ENCODE measurements around the gene C1QB. TPM values are rescaled to one million over a fixed set of nuclear protein-coding genes. Genes with fewer than 3 reads are reported as not detected.

C1QB gene
- total and polyA plus RNA-seq, 2 experiments from 2014 or later = not detected

GRCh38 chr1:22612671-22613571 lies 40.1 kb upstream of the C1QB start:
- Histone ChIP-seq H3K9me2 (ENCODE audit: insufficient read depth) (no peaks in the 10 kb centered on the region), H4K20me1 (replicated peaks; ENCODE audit: insufficient read depth) (0 out of 2 replicates have a peak, but pooled peaks cover 3% of the 10 kb centered on the region), H3K27me3 (ENCODE audit: insufficient read depth) (no peaks in the 10 kb centered on the region), H3K79me2 (replicated peaks; ENCODE audit: insufficient read depth) (no peaks in the 10 kb centered on the region), H3K4me3 (no peak overlapping the region), H3K36me3 (ENCODE audit: insufficient read depth) (no peaks in the 10 kb centered on the region), H3K27ac (ENCODE audit: low read depth) (no peak overlapping the region), H2AFZ (no peak overlapping the region), H3K4me2 (no peak overlapping the region), H3K4me1 (ENCODE audit: insufficient read depth) (0 out of 2 replicates have a peak, but pooled peaks cover 6% of the 10 kb centered on the region), H3F3A (replicated peaks; ENCODE audit: low read depth) (no peaks in the 10 kb centered on the region)
- Mint-ChIP-seq H3K36me3 (ENCODE audit: low read depth) (no peaks in the 10 kb centered on the region), H3K27me3 (ENCODE audit: insufficient read depth, low read depth, poor library complexity) (peaks cover 21% of the 10 kb centered on the region), H3K27ac (no peak overlapping the region), H3K4me3 (no peak overlapping the region), H3K9me3 (no peaks in the 10 kb centered on the region; the same call in 2 of the 3 replicates), H3K4me1 (peaks cover 29% of the 10 kb centered on the region)
- TF ChIP-seq, protein P1, sequence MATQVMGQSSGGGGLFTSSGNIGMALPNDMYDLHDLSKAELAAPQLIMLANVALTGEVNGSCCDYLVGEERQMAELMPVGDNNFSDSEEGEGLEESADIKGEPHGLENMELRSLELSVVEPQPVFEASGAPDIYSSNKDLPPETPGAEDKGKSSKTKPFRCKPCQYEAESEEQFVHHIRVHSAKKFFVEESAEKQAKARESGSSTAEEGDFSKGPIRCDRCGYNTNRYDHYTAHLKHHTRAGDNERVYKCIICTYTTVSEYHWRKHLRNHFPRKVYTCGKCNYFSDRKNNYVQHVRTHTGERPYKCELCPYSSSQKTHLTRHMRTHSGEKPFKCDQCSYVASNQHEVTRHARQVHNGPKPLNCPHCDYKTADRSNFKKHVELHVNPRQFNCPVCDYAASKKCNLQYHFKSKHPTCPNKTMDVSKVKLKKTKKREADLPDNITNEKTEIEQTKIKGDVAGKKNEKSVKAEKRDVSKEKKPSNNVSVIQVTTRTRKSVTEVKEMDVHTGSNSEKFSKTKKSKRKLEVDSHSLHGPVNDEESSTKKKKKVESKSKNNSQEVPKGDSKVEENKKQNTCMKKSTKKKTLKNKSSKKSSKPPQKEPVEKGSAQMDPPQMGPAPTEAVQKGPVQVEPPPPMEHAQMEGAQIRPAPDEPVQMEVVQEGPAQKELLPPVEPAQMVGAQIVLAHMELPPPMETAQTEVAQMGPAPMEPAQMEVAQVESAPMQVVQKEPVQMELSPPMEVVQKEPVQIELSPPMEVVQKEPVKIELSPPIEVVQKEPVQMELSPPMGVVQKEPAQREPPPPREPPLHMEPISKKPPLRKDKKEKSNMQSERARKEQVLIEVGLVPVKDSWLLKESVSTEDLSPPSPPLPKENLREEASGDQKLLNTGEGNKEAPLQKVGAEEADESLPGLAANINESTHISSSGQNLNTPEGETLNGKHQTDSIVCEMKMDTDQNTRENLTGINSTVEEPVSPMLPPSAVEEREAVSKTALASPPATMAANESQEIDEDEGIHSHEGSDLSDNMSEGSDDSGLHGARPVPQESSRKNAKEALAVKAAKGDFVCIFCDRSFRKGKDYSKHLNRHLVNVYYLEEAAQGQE (IDR thresholded peaks at IDR 0.05; ENCODE audit: unreplicated experiment) = peak; percentile 1
- no peak for TF ChIP-seq STAT1 (IDR thresholded peaks at IDR 0.05; ENCODE audit: unreplicated experiment)
- no peak for ATAC-seq
- DNase-seq (ENCODE audit: low spot score) = no peak

DNA sequence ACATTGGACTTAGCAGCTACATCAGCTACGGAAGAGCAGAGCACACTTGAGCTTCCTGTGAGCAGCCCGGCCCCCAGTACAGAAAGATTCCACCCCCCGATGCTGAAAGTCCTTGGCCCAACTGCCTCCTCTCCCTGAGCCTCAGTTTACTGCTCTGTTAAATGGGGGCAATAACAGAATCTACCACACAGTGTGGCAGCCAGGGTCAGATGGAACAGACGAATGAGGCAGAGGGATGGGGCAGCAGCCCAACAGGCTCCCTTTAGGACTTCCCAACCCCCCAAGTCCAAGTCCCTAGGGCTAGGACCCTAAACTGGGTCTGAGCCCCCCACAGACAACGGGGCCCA lies 39.5 kb upstream of the C1QB start:
- no peaks in the 10 kb centered on the region for H3K79me2 ChIP-seq (replicated peaks; ENCODE audit: insufficient read depth)
- no peak overlapping the region for H3K4me2 ChIP-seq
- H2AFZ ChIP-seq = no peak overlapping the region
- Mint-ChIP-seq H3K4me3 (no peak overlapping the region), H3K36me3 (ENCODE audit: low read depth) (no peaks in the 10 kb centered on the region), H3K9me3 (no peaks in the 10 kb centered on the region; the same call in 2 of the 3 replicates), H3K27me3 (ENCODE audit: insufficient read depth, low read depth, poor library complexity) (peaks cover 18% of the 10 kb centered on the region), H3K27ac (no peak overlapping the region), H3K4me1 (peaks cover 26% of the 10 kb centered on the region)
- no peaks in the 10 kb centered on the region for H3K36me3 ChIP-seq (ENCODE audit: insufficient read depth)
- no peak overlapping the region for H3K4me3 ChIP-seq
- no peaks in the 10 kb centered on the region for H3K27me3 ChIP-seq (ENCODE audit: insufficient read depth)
- 0 out of 2 replicates have a peak, but pooled peaks cover 6% of the 10 kb centered on the region for H3K4me1 ChIP-seq (ENCODE audit: insufficient read depth)
- H3K27ac ChIP-seq (ENCODE audit: low read depth) = no peak overlapping the region
- 0 out of 2 replicates have a peak, but pooled peaks cover 3% of the 10 kb centered on the region for H4K20me1 ChIP-seq (replicated peaks; ENCODE audit: insufficient read depth)
- H3F3A ChIP-seq (replicated peaks; ENCODE audit: low read depth) = no peaks in the 10 kb centered on the region
- DNase-seq (ENCODE audit: low spot score) = no peak
- H3K9me2 ChIP-seq (ENCODE audit: insufficient read depth) = no peaks in the 10 kb centered on the region
- ATAC-seq = no peak
- TF ChIP-seq, protein P1 (IDR thresholded peaks at IDR 0.05; ENCODE audit: unreplicated experiment) = no peak
- no peak for TF ChIP-seq POLR2AphosphoS5 (IDR thresholded peaks at IDR 0.05; ENCODE audit: low read depth)
- TF ChIP-seq EZH2 (IDR thresholded peaks at IDR 0.05; ENCODE audit: low read depth, unreplicated experiment) = no peak
- TF ChIP-seq JUNB (IDR thresholded peaks at IDR 0.05; ENCODE audit: unreplicated experiment) = no peak
- TF ChIP-seq ZNF462 (CRISPR knock-in tag; IDR thresholded peaks at IDR 0.05) = no peak

Measured in GM23338 (cell line).